ENCODE measurements around the gene KIF26A.

DNA sequence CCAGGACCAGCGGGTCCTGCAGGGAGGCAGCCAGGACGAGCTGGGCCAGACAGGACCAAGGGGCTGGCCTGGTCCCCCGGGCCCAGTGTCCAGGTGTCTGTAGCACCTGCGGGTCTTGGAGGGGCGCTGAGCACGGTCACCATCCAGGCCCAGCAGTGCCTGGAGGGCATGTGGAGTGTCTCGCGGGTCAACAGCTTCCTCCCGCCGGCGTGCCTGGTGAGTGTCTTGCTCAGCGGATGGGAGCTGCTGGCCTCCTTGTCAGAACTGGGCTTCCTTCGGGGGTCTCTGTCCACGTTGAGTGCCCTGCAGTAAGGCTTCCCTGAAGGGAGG, 13.8 kb downstream of the KIF26A start:
- TF ChIP-seq, protein P1, sequence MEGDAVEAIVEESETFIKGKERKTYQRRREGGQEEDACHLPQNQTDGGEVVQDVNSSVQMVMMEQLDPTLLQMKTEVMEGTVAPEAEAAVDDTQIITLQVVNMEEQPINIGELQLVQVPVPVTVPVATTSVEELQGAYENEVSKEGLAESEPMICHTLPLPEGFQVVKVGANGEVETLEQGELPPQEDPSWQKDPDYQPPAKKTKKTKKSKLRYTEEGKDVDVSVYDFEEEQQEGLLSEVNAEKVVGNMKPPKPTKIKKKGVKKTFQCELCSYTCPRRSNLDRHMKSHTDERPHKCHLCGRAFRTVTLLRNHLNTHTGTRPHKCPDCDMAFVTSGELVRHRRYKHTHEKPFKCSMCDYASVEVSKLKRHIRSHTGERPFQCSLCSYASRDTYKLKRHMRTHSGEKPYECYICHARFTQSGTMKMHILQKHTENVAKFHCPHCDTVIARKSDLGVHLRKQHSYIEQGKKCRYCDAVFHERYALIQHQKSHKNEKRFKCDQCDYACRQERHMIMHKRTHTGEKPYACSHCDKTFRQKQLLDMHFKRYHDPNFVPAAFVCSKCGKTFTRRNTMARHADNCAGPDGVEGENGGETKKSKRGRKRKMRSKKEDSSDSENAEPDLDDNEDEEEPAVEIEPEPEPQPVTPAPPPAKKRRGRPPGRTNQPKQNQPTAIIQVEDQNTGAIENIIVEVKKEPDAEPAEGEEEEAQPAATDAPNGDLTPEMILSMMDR (IDR thresholded peaks at IDR 0.05): no peak
- TF ChIP-seq POLR2AphosphoS5 (IDR thresholded peaks at IDR 0.05) (no peak), POLR2A (IDR thresholded peaks at IDR 0.05) (no peak)

All from breast epithelium (tissue), 3 donors.